Measurements from ENCODE around the gene MYL4. TPM values are rescaled to one million over a fixed set of nuclear protein-coding genes. Genes with fewer than 3 reads are reported as not detected.
"Not testable (repeated sequence)": the region's sequence is repeated elsewhere in the genome, so short reads cannot be mapped to it uniquely, and the experiment has no call there.

Gene MYL4
- total RNA-seq, 1 experiment from 2014 or later = not detected

DNA sequence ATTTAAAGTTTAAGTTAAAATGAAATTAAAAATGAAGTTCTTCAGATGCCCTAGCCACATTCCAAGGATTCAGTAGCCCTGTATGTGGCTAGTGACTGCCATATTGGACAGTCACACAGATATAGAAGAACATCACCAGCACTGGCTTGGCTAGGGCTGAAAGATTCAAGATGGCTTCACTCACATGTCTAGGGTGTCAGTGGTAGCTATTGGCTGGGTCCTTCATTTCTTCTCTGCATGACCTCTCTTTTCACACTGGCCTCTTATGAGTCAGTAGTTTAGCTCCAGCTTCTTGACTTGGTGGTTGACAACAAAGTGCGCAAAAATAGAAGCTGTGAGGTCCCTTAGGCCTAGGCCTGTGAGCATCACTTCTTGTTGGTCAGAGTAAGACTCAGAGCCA is 18.4 kb upstream of the MYL4 start:
- no peak for DNase-seq (ENCODE audit: extremely low read depth, low read depth)

DNA sequence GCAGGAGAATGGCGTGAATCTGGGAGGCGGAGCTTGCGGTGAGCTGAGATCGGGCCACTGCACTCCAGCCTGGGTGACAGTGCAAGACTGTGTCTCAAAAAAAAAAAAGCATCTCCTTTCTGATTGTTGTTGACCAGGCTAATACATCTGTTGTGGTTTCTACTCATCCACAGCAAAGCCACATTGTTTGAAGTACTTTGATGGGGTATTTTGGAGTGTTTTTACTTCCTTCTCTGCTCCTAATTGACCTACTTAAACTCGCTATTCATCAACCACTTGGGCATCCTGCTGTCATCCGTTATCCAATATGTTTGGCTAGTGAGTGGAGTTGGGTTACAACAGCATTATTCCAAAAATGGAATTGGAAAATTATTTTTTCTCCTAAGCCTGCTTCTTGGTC is 16.6 kb upstream of the MYL4 start:
- no peak for DNase-seq (ENCODE audit: extremely low read depth, low read depth)

DNA sequence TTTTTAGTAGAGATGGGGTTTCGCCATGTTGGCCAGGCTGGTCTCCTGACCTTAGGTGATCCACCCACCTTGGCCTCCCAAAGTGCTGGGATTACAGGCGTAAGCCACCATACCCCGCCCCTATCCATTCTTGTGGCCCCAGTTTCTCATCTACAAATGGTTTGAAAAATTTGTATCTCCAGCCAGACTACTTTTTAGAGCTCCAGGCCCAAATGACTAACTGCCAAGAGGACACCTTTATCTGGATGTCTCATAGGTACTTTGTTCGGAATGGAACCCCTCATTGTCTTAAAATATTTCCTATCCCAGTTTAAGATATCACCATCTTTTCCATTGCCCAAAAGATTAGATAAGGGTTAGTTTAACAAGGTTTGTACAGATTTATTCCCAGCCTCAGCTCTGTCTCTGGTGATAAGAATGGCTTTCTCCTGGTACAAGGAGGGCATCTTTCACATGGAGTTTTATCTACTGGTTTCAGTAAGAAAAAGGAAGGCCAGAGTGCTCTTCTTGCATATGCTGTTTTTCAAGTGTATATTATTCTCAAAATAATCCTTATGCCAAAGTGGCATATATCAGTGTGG is 15.1 kb upstream of the MYL4 start:
- no peak for DNase-seq (ENCODE audit: extremely low read depth, low read depth)

DNA sequence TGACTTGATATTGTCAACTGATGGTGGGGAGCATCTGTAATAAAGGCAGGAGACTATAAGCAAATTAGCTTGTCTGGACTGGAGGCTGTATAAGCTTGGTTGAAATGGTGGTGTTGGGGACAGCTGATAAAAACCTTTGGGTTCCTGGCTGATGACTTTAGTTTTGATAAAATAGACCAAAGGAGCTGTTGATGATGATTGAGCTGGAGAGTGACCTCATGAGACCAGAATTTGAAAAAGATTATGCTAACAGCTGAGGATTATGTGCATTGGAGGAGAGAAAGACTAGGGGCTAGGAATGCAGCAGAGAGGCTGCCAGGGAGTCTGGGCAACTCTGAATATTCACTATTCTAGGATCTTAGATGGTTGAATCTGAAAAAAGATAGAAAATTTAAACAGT is 11.3 kb upstream of the MYL4 start:
- no peak for DNase-seq (ENCODE audit: extremely low read depth, low read depth)

DNA sequence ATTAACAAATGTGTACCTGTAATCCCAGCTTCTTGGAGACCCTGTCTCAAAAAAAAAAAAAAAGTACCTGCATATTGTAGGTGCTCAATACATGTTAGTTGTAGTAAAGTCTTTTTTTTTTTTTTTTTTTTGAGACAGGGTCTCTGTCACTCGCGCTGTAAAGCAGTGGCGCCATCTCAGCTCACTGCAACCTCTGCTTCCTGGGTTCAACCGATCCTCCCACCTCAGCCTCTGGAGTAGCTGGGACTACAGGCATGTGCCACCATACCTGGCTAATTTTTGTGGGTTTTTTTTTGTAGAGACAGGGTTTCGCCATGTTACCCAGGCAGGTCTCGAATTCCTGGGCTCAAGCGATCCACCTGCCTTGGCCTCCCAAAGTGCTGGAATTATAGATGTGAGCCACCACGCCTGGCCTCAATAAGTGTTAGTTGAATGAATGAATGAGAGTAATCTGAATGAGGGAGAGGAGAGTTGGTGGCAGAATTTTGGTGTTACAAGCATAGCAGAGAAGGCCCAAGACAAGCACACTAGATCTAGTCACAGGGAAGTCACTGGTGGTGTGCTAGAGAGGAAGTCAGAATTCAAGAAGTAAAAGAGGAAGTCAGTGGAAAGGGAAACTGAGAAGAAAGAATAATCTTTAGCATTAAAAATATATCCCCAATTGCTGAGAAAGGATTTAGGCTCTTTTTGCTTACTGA is 9.4 kb upstream of the MYL4 start:
- DNase-seq (ENCODE audit: extremely low read depth, low read depth) = no peak

DNA sequence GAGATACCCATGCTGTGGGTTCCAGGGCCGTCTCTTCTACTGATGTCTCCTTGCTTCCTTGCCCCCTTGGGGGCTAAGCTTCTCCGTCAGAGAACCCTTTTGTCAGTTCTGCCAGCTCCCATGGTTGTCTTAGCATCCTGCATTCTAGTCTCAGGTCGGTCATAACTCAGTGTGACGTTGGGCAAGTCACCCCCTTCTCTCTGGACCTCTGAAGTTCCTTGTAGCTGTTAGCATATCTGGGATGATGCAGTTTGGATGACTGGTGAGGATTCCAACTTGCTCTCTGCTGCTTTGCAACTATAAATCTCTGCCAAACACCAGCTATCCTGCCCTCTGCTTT is 8.9 kb upstream of the MYL4 start:
- no peak for DNase-seq (ENCODE audit: extremely low read depth, low read depth)

DNA sequence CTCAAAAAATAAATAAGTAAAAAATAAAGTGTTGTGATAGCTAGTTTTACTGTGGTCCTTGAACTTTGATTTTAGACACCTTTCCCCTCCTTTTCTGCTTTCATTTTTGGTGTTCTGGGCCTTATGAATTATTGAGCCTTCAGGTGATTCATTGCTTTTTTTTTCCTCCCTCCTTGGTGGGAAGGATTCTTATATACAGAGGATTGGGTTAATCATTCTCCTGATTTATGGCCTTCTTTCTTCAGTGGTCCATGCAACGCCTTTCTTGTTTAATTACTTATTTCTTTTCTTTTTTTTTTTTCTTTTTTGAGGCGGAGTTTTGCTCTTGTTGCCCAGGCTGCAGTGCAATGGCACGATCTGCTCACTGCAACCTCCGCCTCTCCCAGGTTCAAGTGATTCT is 8.0 kb upstream of the MYL4 start:
- DNase-seq (ENCODE audit: extremely low read depth, low read depth) = no peak

DNA sequence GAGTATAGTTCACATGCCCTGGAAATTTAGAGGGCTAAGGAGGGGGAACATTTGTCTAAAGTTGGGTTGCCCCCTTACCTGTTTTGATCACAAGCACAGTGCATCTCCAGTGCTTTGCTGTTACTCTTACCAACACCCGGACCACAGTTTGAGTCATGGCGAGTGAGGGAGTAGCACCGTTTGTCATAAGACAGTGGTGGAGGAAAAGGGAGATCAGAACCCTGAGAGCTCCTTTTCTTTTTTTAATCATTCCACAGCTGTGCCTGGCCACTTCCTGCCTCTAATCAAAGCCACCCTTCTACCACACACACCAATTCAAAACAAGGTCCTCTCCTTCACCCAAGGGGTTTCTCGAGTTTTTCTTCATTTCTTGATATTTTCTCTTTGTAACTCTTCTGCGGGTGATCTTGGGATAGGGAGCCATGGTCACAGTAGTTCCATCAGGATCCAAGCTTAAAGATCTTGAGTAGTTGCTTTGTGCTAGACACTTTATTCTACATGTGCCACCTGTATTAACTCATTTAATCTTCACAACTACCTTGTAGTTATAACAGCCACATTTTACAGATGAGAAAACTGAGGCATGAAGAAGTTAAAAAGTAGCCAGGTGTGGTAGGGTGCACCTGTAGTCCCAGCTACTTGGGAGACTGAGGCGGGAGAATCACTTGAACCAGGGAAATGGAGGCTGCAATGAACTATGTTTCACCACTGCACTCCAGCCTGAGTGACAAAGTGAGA is 5.0 kb upstream of the MYL4 start:
- DNase-seq (ENCODE audit: extremely low read depth, low read depth) = no peak

DNA sequence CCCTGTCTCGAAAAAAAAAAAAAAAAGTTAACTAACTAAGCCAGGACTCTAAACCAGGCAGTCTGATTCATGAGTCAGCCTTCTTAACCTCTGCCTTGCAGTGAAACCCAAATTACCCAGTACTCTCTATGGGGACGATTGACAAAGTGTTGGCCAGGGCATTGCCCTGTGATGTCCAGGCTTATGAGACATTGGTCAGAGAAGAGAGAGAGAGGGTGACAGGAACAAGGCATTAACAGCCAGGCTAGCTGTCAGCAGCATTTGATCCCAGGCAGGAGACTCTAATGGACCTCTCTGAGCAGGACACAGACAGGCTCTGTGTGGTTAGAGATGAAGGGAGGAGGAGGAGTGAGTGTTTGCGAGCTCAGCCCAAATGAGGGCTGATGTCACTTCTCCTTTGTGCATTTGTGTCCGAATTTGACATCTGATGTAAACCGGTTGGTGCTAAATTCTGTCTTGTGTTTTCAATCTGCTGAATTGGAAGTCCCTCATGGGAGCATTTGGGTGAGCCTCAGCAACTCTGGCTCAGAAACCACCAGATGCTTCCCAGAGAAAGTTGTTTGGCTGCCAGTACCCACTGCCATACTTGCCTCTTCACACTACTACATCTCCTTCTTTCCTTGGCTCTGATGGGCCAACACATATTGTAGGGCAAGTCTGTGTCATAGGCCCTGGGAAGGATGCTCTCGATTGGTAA is 4.3 kb upstream of the MYL4 start:
- no peak for DNase-seq (ENCODE audit: extremely low read depth, low read depth)

DNA sequence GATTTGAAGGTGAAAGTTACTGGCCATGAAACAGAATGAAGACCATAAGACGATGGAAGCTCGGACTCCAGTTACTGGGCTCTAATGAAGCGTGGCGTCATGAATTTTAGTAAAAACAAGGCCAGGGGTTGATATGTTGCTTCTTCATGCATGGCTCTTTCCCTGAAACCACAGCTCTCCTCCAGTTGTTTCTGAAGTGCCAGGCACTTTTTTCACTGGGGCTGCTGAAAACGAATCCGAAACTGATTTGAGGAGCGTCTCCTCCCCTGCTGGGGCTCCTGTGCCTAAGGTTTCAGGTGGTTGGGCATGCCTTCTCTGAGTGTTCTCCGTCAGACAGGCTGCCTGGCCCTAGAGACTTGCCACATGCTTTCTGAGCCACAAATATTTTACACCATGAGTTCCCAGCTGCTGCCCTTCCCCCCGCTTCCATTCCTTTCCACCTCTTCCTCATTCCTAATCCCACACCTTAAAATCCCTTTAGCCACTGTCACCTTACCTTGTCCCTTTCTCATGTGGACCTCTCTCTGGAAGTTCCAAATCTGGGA is 3.7 kb upstream of the MYL4 start:
- DNase-seq (ENCODE audit: extremely low read depth, low read depth) = no peak

DNA sequence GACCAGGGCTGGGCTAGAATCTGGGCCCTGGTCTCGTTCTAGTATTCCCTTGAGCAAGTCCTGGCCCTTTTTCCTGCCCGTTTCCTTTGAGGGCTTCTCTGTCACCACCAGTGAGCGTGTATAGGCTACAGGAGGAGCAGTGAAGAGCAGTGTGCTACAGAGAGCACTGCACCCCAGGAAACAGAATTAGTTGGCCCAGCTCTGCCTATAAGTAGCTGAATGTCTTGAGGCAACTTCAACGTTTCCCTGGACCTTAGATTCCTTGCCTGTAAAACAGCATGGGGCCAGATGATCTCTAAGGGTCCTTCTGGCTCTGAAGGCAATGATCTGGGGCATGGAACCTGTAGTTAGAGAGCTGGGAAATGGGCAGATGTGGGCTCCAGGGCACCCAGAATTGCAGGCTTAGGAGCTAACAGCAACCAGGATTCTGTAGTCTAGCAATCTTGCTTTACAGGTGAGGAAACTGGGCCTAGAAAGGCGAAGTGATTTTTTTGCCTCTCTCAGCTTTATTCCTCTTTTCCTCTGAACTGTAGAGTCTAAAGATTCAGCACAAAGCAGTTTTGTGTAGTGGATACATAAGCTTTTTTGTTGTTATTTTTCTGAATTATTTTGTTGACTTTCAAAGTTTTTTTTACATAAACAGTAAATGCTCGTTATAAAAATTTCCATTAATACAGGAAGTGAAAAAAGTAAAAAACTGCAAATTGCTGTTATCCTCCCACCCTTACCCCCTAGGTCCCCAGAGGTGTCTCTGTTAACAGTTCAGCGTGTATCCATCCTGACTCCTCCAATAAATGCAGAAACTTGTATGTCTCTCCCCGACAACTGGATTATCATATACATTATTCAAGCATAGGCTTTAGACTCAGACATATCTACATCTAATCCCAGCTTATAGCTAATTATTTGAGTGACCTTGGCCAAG is 1.7 kb upstream of the MYL4 start:
- no peak for DNase-seq (ENCODE audit: extremely low read depth, low read depth)

DNA sequence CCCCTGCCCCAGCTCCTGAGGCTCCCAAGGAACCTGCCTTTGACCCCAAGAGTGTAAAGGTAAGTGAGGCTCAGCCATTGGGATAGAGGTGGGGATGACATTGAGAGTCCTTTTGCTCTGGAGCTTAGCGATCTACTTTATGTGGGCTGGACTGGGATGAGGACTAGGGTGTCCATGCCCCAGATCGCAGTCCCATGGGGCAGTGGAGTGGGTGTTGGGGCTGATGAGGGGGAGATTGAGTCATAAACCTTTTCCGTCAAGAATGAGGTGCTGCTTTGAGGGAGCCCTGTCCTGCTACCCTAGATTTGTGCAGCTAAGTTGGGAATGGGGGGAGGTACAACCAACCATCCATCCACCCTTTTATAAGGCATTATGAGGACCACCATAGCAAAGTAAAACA is 351 bp downstream of the MYL4 start:
- no peak for DNase-seq (ENCODE audit: extremely low read depth, low read depth)

DNA sequence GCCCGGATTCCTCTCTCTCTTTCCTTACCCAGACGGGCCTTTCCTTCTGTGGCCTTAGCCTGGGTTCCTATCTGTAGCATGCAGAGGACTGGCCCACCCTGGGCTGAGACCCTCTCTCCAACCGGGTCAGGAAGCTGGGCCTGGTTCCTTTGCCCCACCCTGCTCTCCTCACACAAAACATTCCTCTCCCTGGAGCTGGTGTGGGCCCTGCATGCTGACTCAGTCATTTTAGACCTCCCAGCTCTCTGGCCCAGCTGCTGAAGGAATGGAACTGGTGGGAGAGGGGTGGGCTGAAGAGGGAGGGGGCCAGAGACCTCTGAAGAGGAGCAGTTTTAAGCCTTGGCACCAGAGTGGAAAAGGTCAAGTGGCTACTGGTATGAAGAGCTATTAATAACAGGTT is 957 bp downstream of the MYL4 start:
- no peak for DNase-seq (ENCODE audit: extremely low read depth, low read depth)

DNA sequence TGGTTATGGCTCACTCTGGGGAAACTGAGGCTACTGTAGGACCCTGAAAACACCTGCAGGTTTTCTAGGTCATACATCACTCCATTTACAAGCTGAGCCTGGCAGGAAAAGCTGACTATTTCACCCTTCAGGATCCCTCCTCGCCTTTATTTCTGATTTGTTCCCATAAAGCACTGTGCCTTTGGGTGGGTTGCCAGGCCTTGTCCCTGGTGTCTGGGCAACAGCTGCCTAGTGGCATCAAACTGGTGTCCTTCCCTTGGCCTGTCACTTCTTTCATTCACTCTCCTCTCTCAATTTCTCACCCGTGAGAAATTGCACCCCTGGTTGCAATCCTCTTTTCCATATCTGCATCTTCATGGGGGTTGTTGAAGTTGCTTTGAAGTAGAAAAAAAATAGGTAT is 1.6 kb downstream of the MYL4 start:
- no peak for DNase-seq (ENCODE audit: extremely low read depth, low read depth)

DNA sequence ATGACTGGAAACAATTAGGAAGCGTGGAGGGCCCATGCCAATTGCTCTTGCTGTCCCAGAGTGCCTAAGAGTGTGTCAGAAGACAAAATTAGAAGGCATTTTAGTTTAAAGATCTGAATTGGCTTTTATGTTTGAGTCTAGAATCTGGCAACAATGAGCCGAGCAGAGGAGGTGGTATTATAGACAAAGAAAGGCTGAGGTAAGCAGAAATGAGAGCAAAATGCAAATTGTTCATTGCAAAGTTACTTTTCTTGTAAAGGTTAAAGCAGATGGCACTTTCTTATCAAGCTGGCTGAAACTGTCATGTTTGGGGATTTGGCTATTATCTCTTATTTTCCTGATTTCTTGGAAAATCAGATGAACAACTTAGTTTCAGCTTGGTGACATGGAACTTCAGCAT is 3.3 kb downstream of the MYL4 start:
- DNase-seq (ENCODE audit: extremely low read depth, low read depth) = no peak

DNA sequence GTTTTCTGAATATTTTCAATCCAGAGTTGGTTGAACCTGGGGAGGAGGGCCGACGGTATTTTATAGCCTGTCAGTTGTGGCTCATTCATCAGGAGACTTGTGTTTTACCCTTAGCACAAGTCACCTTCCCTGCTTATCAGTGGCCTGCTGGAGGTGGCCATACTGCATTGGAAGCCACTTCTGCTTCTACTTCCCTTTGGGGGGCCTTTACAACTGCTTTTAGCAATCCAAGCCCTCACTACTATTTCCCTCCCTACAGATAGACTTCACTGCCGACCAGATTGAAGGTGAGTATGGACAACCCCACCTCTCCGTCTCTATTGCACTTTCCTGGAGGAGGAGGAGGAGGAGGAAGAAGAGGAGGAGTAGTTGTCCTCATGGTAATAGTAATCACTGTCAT is 4.4 kb downstream of the MYL4 start:
- no peak for DNase-seq (ENCODE audit: extremely low read depth, low read depth)

DNA sequence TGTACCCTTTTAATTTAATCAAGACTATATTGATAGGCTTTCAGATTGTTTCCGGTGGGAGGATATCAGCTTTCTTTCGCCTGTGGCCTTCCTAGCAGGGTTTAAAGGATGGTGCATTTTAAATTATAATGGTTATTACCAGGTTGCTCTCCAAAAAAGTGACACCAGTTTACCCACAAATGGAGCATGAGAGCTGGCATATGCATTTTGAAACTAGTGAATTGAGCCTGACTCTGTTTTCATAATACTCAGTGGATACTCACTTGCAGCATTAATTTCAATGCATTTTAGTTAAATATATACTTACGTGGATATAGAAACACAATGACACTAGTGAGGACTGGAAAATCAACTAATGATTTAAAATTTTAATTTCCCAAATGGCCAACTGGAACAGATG is 5.8 kb downstream of the MYL4 start:
- DNase-seq (ENCODE audit: extremely low read depth, low read depth) = no peak

DNA sequence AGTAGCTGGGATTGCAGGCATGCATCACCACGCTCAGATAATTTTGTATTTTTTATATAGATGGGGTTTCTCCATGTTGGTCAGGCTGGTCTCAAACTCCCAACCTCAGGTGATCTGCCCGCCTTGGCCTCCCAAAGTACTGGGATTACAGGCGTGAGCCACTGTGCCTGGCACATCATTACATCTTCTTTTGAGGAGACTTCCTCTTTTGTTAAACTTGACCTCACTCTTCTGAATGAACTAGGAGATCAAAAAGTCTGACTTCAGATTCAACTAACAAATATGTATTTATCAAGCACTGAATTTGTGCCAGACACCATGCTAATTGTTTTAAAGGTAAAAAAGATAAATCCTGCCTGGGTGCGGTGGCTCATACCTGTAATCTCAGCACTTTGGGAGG is 7.7 kb downstream of the MYL4 start:
- not testable (repeated sequence) for DNase-seq (ENCODE audit: extremely low read depth, low read depth)

DNA sequence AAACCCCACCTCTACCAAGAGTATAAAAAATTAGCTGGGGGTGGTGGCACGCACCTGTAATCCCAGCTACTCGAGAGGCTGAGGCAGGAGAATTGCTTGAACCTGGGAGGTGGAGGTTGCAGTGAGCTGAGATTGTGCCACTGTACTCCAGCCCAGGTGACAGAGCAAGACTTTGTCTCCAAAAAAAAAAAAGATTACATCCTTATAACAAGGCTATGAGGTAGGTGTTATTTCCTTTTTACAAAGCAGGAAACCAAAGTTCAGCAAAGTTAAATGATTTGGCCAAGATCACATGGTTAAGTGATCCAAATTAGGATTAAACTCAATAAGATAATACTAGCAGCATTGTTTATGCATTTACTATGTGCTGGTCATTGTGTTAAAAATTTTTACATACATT is 8.1 kb downstream of the MYL4 start:
- DNase-seq (ENCODE audit: extremely low read depth, low read depth) = not testable (repeated sequence)

DNA sequence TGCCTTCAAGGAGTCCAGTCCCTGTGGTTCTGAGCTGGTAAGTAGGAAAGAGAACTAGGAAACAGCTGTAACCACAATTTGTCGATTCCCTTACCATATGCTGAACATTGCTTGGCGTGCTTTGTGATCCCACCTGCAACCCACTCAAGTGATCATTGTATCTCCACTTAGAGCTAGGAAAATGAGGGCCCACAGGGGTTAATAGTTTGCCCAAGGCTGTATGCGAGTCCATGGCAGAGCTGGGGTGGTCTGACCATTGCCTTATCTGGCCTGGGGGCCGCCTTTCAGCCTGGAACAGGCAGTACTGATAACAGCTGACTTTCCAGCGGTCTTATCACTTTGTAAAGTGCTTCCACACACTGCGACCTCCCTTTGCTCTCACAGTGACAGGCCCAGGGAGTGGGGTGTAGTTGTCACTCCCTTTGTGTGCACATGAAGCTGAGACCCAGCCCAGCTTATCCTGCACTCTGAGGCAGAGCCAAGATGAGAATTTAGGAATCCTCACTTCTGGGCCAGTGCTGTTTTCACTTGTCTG is 9.8 kb downstream of the MYL4 start:
- DNase-seq (ENCODE audit: extremely low read depth, low read depth) = no peak
